Measurements from ENCODE around the gene C1QB.
"Not testable (repeated sequence)": the region's sequence is repeated elsewhere in the genome, so short reads cannot be mapped to it uniquely, and the experiment has no call there.

C1QB gene

GRCh38 chr1:22660716-22661241 is 7.7 kb downstream of the C1QB start:
- in situ Hi-C loops (cut with MboI; ENCODE audit: low sequenced_read_pairs): no loop called here

- in situ Hi-C loops (cut with MboI; ENCODE audit: low sequenced_read_pairs): no loop called here
Observed at GRCh38 chr1:22661880-22662279, 8.8 kb downstream of the C1QB start.

GRCh38 chr1:22662318-22662717 is 9.3 kb downstream of the C1QB start:
- in situ Hi-C loops (cut with MboI; ENCODE audit: low sequenced_read_pairs): no loop called here

- in situ Hi-C loops (cut with MboI; ENCODE audit: low sequenced_read_pairs): no loop called here
Observed at GRCh38 chr1:22662986-22663408, 10.0 kb downstream of the C1QB start.

- in situ Hi-C loops (cut with MboI; ENCODE audit: low sequenced_read_pairs): no loop called here
Observed at GRCh38 chr1:22665752-22666151, 12.7 kb downstream of the C1QB start.

GRCh38 chr1:22666412-22666811 is 13.4 kb downstream of the C1QB start:
- in situ Hi-C loops (cut with MboI; ENCODE audit: low sequenced_read_pairs): no loop called here

- in situ Hi-C loops (cut with MboI; ENCODE audit: low sequenced_read_pairs): not testable (repeated sequence)
Observed at GRCh38 chr1:22668840-22669239, 15.8 kb downstream of the C1QB start.

GRCh38 chr1:22670352-22670975 is 17.4 kb downstream of the C1QB start:
- in situ Hi-C loops (cut with MboI; ENCODE audit: low sequenced_read_pairs): no loop called here

GRCh38 chr1:22671999-22672398 is 19.0 kb downstream of the C1QB start:
- in situ Hi-C loops (cut with MboI; ENCODE audit: low sequenced_read_pairs): no loop called here

- in situ Hi-C loops (cut with MboI; ENCODE audit: low sequenced_read_pairs): no loop called here
Observed at GRCh38 chr1:22673486-22674409, 20.7 kb downstream of the C1QB start.

GRCh38 chr1:22674410-22674749 is 21.3 kb downstream of the C1QB start:
- in situ Hi-C loops (cut with MboI; ENCODE audit: low sequenced_read_pairs): no loop called here

GRCh38 chr1:22676151-22676550 is 23.1 kb downstream of the C1QB start:
- in situ Hi-C loops (cut with MboI; ENCODE audit: low sequenced_read_pairs): not testable (repeated sequence)

GRCh38 chr1:22676916-22677583 is 24.0 kb downstream of the C1QB start:
- in situ Hi-C loops (cut with MboI; ENCODE audit: low sequenced_read_pairs): no loop called here

GRCh38 chr1:22677931-22678896 is 25.2 kb downstream of the C1QB start:
- in situ Hi-C loops (cut with MboI; ENCODE audit: low sequenced_read_pairs): no loop called here

- in situ Hi-C loops (cut with MboI; ENCODE audit: low sequenced_read_pairs): no loop called here
Observed at GRCh38 chr1:22680726-22681125, 27.7 kb downstream of the C1QB start.

- in situ Hi-C loops (cut with MboI; ENCODE audit: low sequenced_read_pairs): no loop called here
Observed at GRCh38 chr1:22681556-22682276, 28.7 kb downstream of the C1QB start.

- in situ Hi-C loops (cut with MboI; ENCODE audit: low sequenced_read_pairs): no loop called here
Observed at GRCh38 chr1:22683547-22683946, 30.5 kb downstream of the C1QB start.

- in situ Hi-C loops (cut with MboI; ENCODE audit: low sequenced_read_pairs): no loop called here
Observed at GRCh38 chr1:22685591-22686059, 32.6 kb downstream of the C1QB start.

- in situ Hi-C loops (cut with MboI; ENCODE audit: low sequenced_read_pairs): no loop called here
Observed at GRCh38 chr1:22687191-22687590, 34.2 kb downstream of the C1QB start.

GRCh38 chr1:22688466-22688865 is 35.4 kb downstream of the C1QB start:
- in situ Hi-C loops (cut with MboI; ENCODE audit: low sequenced_read_pairs): no loop called here
